ENCODE measurements around the gene CUX1.

The CUX1 gene

GRCh38 chr7:102193806-102194205 lies 376.4 kb downstream of the CUX1 start:
- no peak overlapping the region for H3K4me3 ChIP-seq (replicated peaks; ENCODE audit: insufficient read depth, low read length)
- no peak for TF ChIP-seq GABPA (IDR thresholded peaks at IDR 0.05; ENCODE audit: low read depth)
- TF ChIP-seq POLR2AphosphoS5 (IDR thresholded peaks at IDR 0.05; ENCODE audit: low read depth): no peak
- no peak for TF ChIP-seq SPI1 (IDR thresholded peaks at IDR 0.05; ENCODE audit: borderline replicate concordance, low read depth)
- TF ChIP-seq, protein P1, sequence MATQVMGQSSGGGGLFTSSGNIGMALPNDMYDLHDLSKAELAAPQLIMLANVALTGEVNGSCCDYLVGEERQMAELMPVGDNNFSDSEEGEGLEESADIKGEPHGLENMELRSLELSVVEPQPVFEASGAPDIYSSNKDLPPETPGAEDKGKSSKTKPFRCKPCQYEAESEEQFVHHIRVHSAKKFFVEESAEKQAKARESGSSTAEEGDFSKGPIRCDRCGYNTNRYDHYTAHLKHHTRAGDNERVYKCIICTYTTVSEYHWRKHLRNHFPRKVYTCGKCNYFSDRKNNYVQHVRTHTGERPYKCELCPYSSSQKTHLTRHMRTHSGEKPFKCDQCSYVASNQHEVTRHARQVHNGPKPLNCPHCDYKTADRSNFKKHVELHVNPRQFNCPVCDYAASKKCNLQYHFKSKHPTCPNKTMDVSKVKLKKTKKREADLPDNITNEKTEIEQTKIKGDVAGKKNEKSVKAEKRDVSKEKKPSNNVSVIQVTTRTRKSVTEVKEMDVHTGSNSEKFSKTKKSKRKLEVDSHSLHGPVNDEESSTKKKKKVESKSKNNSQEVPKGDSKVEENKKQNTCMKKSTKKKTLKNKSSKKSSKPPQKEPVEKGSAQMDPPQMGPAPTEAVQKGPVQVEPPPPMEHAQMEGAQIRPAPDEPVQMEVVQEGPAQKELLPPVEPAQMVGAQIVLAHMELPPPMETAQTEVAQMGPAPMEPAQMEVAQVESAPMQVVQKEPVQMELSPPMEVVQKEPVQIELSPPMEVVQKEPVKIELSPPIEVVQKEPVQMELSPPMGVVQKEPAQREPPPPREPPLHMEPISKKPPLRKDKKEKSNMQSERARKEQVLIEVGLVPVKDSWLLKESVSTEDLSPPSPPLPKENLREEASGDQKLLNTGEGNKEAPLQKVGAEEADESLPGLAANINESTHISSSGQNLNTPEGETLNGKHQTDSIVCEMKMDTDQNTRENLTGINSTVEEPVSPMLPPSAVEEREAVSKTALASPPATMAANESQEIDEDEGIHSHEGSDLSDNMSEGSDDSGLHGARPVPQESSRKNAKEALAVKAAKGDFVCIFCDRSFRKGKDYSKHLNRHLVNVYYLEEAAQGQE (IDR thresholded peaks at IDR 0.05; ENCODE audit: insufficient replicate concordance, low read depth): no peak
- TF ChIP-seq, protein P2, sequence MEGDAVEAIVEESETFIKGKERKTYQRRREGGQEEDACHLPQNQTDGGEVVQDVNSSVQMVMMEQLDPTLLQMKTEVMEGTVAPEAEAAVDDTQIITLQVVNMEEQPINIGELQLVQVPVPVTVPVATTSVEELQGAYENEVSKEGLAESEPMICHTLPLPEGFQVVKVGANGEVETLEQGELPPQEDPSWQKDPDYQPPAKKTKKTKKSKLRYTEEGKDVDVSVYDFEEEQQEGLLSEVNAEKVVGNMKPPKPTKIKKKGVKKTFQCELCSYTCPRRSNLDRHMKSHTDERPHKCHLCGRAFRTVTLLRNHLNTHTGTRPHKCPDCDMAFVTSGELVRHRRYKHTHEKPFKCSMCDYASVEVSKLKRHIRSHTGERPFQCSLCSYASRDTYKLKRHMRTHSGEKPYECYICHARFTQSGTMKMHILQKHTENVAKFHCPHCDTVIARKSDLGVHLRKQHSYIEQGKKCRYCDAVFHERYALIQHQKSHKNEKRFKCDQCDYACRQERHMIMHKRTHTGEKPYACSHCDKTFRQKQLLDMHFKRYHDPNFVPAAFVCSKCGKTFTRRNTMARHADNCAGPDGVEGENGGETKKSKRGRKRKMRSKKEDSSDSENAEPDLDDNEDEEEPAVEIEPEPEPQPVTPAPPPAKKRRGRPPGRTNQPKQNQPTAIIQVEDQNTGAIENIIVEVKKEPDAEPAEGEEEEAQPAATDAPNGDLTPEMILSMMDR (IDR thresholded peaks at IDR 0.05; ENCODE audit: insufficient read depth, low read length): no peak
- no peak for DNase-seq (ENCODE audit: low read depth in 1 of 2, low spot score in 1 of 2)
- H3K27me3 ChIP-seq (ENCODE audit: insufficient read depth, poor library complexity, severe bottlenecking): no peaks in the 10 kb centered on the region
- H3K27ac ChIP-seq (replicated peaks): no peak overlapping the region

DNA sequence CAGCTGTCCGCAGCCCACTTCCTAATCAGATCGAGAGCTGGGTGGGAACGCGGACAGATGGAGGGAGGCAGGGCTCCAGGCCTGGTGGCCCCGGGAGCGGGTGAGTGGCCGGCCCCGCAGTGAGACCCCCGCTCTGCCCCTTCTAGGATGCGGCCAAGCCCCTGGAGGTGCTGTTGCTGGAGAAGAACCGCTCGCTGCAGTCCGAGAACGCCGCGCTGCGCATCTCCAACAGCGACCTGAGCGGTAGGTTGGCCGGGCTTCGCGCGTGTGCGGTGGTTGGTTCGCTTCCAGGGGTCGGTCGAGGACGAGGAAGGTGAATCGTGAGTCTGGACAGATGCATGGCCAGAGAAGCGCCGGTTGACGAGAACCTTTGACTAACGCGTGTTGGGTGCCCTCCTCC lies 377.9 kb downstream of the CUX1 start:
- H3K27me3 ChIP-seq (ENCODE audit: insufficient read depth, poor library complexity, severe bottlenecking): no peaks in the 10 kb centered on the region
- TF ChIP-seq, protein P2 (IDR thresholded peaks at IDR 0.05; ENCODE audit: insufficient read depth, low read length): no peak
- no peak for TF ChIP-seq SPI1 (IDR thresholded peaks at IDR 0.05; ENCODE audit: borderline replicate concordance, low read depth)
- no peak for TF ChIP-seq POLR2AphosphoS5 (IDR thresholded peaks at IDR 0.05; ENCODE audit: low read depth)
- no peak for TF ChIP-seq GABPA (IDR thresholded peaks at IDR 0.05; ENCODE audit: low read depth)
- TF ChIP-seq, protein P1 (IDR thresholded peaks at IDR 0.05; ENCODE audit: insufficient replicate concordance, low read depth): no peak
- no peak overlapping the region for H3K4me3 ChIP-seq (replicated peaks; ENCODE audit: insufficient read depth, low read length)
- H3K27ac ChIP-seq (replicated peaks): no peak overlapping the region
- DNase-seq (ENCODE audit: low read depth in 1 of 2, low spot score in 1 of 2): no peak

DNA sequence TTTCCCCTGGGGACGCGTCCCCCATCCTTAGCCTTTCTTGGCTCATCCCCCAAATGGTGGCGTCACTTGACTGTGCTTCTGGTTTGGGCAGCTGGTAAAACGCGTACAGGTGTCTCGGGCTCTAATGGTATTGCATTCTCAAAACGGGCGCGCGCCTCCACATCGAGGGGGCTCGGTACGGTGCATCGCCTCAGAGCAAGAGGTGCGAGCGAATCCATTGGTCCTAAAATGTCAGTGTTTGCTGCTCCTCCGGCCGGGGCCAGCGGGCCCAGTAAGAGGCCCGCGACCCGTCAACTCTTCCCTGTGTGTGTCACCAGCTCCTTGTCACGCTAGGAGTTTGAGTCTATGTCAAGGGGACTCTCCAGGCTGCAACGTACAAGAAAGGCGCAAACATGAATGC lies 378.6 kb downstream of the CUX1 start:
- no peak for DNase-seq (ENCODE audit: low read depth in 1 of 2, low spot score in 1 of 2)
- TF ChIP-seq SPI1 (IDR thresholded peaks at IDR 0.05; ENCODE audit: borderline replicate concordance, low read depth) (no peak), GABPA (IDR thresholded peaks at IDR 0.05; ENCODE audit: low read depth) (no peak), POLR2AphosphoS5 (IDR thresholded peaks at IDR 0.05; ENCODE audit: low read depth) (no peak)
- TF ChIP-seq, protein P1 (IDR thresholded peaks at IDR 0.05; ENCODE audit: insufficient replicate concordance, low read depth): no peak
- TF ChIP-seq, protein P2 (IDR thresholded peaks at IDR 0.05; ENCODE audit: insufficient read depth, low read length): no peak
- no peak overlapping the region for H3K27ac ChIP-seq (replicated peaks)
- no peaks in the 10 kb centered on the region for H3K27me3 ChIP-seq (ENCODE audit: insufficient read depth, poor library complexity, severe bottlenecking)
- no peak overlapping the region for H3K4me3 ChIP-seq (replicated peaks; ENCODE audit: insufficient read depth, low read length)

All from HL-60 (cell line).